Stimulated activated CD4-positive, alpha-beta T cell treated with anti-CD3 and anti-CD28 coated beads, Interleukin-2, amount 100 ng/mL, for 24 hours (primary cell): ENCODE data around the gene PTPRG.

Experiments
- DNase-seq, 2 donors: peaks; one replicate each; pipeline ENCODE4 v3.0.0-alpha.2; 2020

The PTPRG gene

GRCh38 chr3:61975936-61976335, 414.6 kb downstream of the PTPRG start:
- DNase-seq = no peak

- no peak for DNase-seq
Observed at GRCh38 chr3:61978460-61979419, 417.4 kb downstream of the PTPRG start.

GRCh38 chr3:61979638-61980037, 418.3 kb downstream of the PTPRG start:
- no peak for DNase-seq

- no peak for DNase-seq
Observed at GRCh38 chr3:61980041-61980440, 418.7 kb downstream of the PTPRG start.

GRCh38 chr3:61981060-61981459, 419.7 kb downstream of the PTPRG start:
- DNase-seq = no peak

GRCh38 chr3:61983479-61983878, 422.1 kb downstream of the PTPRG start:
- no peak for DNase-seq

- no peak for DNase-seq
Observed at GRCh38 chr3:61985020-61985419, 423.6 kb downstream of the PTPRG start.

- no peak for DNase-seq
Observed at GRCh38 chr3:61986473-61986872, 425.1 kb downstream of the PTPRG start.

GRCh38 chr3:61989681-61990080, 428.3 kb downstream of the PTPRG start:
- DNase-seq = no peak

- no peak for DNase-seq
Observed at GRCh38 chr3:61990327-61991027, 429.1 kb downstream of the PTPRG start.

GRCh38 chr3:61991706-61992105, 430.3 kb downstream of the PTPRG start:
- no peak for DNase-seq

GRCh38 chr3:61996366-61996765, 435.0 kb downstream of the PTPRG start:
- no peak for DNase-seq

- no peak for DNase-seq
Observed at GRCh38 chr3:61997101-61997500, 435.7 kb downstream of the PTPRG start.

GRCh38 chr3:62003835-62004234, 442.5 kb downstream of the PTPRG start:
- DNase-seq = no peak

GRCh38 chr3:62007036-62007435, 445.7 kb downstream of the PTPRG start:
- DNase-seq = no peak

GRCh38 chr3:62010989-62011388, 449.6 kb downstream of the PTPRG start:
- no peak for DNase-seq

GRCh38 chr3:62011666-62012065, 450.3 kb downstream of the PTPRG start:
- DNase-seq = no peak

GRCh38 chr3:62013951-62014350, 452.6 kb downstream of the PTPRG start:
- no peak for DNase-seq

- no peak for DNase-seq
Observed at GRCh38 chr3:62015111-62015510, 453.7 kb downstream of the PTPRG start.

GRCh38 chr3:62019906-62020305, 458.5 kb downstream of the PTPRG start:
- no peak for DNase-seq

GRCh38 chr3:62020706-62021105, 459.3 kb downstream of the PTPRG start:
- no peak for DNase-seq

- no peak for DNase-seq
Observed at GRCh38 chr3:62022312-62022711, 460.9 kb downstream of the PTPRG start.

- DNase-seq = no peak
Observed at GRCh38 chr3:62024882-62025281, 463.5 kb downstream of the PTPRG start.

- no peak for DNase-seq
Observed at GRCh38 chr3:62025913-62026312, 464.5 kb downstream of the PTPRG start.
